ENCODE measurements around the gene CCDC102A. TPM values are rescaled to one million over a fixed set of nuclear protein-coding genes. Genes with fewer than 3 reads are reported as not detected.

Gene CCDC102A
- total RNA-seq, 4 donors from 2014 or later, result 13.1 to 34.9 (median 18.9) TPM

DNA sequence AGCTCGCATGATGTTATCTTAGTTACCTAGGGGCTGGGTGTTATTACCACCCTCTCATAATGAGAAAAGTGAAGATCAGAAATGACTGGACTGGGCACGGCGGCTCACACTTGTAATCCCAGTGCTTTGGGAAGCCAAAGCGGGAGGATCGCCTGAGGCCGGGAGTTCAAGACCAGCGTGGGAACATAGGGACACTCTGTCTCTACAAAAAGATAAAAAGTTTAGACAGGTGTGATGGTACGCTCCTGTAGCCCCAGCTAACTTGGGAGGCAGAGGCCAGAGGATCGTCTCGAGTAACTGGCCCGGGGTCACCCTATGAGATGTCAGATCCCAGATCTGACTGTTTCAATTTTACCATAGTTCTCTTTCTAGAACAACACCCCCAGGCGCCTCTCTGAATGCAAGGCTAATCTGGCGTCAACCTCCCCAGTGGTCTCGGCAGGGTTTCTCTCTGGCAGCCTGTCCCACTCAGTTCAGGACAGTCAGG is 1.9 kb upstream of the CCDC102A start:
- Histone ChIP-seq H3K4me1 (peaks cover 22 to 30% of the 10 kb centered on the region in 2 donors), H3K9me3 (no peaks in the 10 kb centered on the region), H3K27ac (no peak overlapping the region), H3K36me3 (no peaks in the 10 kb centered on the region), H3K4me3 (replicated peaks in 1 of 3) (no peak overlapping the region), H3K27me3 (no peaks in the 10 kb centered on the region)
- no peak for DNase-seq
- no peak for TF ChIP-seq POLR2A (IDR thresholded peaks at IDR 0.05)
- TF ChIP-seq, protein P1, sequence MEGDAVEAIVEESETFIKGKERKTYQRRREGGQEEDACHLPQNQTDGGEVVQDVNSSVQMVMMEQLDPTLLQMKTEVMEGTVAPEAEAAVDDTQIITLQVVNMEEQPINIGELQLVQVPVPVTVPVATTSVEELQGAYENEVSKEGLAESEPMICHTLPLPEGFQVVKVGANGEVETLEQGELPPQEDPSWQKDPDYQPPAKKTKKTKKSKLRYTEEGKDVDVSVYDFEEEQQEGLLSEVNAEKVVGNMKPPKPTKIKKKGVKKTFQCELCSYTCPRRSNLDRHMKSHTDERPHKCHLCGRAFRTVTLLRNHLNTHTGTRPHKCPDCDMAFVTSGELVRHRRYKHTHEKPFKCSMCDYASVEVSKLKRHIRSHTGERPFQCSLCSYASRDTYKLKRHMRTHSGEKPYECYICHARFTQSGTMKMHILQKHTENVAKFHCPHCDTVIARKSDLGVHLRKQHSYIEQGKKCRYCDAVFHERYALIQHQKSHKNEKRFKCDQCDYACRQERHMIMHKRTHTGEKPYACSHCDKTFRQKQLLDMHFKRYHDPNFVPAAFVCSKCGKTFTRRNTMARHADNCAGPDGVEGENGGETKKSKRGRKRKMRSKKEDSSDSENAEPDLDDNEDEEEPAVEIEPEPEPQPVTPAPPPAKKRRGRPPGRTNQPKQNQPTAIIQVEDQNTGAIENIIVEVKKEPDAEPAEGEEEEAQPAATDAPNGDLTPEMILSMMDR (IDR thresholded peaks at IDR 0.05), result no peak
- 83 to 86% methylated on average over 14 of the region's 14 CpGs for WGBS, 2 donors
- intact Hi-C loops (cut with DNase I), result no loop called here

DNA sequence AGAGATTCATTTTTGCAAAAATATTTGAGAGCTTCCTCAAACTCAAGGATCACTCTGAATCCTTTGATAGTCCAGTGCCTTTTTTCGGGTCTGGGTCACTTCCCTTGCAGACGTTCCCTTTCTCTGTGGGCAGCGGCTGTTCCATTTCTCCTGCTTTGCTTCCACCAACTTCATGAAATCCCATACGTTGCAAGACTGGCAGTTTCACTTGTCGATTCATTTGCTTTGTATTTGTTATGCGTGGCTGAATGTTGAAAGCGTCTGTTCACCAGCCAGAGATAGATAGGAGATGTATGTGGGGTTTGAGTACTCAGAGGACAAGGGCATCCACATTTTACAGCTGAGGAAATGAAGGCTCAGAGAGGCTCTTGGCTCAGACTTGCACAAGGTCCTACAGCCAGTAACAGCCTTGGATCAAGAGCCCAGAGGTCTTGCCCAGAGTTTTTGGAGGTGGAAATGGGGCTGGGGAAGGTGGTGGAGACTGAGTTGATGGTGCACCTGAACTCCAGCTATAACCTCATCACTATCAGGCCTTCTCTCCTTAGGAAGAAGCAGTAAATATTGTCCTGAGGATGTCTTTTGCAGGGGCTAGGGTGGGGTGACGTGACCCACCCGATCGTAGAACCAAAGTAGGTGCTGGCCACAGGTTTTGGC is 1.3 kb upstream of the CCDC102A start:
- DNase-seq, result no peak

DNA sequence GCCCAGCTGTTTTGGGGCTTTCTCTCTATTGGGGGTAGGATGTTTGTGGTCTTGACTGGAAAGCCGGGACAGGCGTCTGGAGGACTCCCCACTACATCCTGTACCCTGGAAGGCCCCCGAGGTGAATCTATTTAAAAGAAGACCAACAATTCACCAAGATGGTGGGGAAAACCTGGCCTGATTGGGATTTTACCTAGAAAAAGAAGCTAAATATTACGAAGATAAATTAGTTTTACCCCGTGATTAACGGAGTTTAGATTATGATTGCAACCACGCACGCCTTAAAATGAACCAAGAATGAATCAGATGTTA is 779 bp upstream of the CCDC102A start:
- Histone ChIP-seq H3K27me3 (no peaks in the 10 kb centered on the region), H3K27ac (no peak overlapping the region), H3K9me3 (no peaks in the 10 kb centered on the region), H3K4me3 (replicated peaks in 1 of 3) (peak overlapping the region in 1 of 3 donors; percentile 82), H3K36me3 (no peaks in the 10 kb centered on the region), H3K4me1 (peaks cover 29 to 41% of the 10 kb centered on the region in 2 donors)
- DNase-seq, result no peak
- intact Hi-C loops (cut with DNase I), result no loop called here
- TF ChIP-seq, protein P1 (IDR thresholded peaks at IDR 0.05), result no peak
- no peak for TF ChIP-seq POLR2A (IDR thresholded peaks at IDR 0.05)
- 44 to 45% methylated on average over 8 of the region's 8 CpGs for WGBS, 2 donors

More for the DNA sequence above, 1.3 kb upstream of the CCDC102A start:
- H3K4me3 ChIP-seq (replicated peaks in 1 of 3), result no peak overlapping the region
- no peak overlapping the region for H3K27ac ChIP-seq
- H3K4me1 ChIP-seq, result peaks cover 28 to 36% of the 10 kb centered on the region in 2 donors
- WGBS, 2 donors, result 71 to 81% methylated on average over 10 of the region's 10 CpGs
- no peak for TF ChIP-seq POLR2A (IDR thresholded peaks at IDR 0.05)
- TF ChIP-seq, protein P1 (IDR thresholded peaks at IDR 0.05), result no peak
- intact Hi-C loops (cut with DNase I), result no loop called here
- H3K27me3 ChIP-seq, result no peaks in the 10 kb centered on the region
- H3K36me3 ChIP-seq, result no peaks in the 10 kb centered on the region
- H3K9me3 ChIP-seq, result no peaks in the 10 kb centered on the region

DNA sequence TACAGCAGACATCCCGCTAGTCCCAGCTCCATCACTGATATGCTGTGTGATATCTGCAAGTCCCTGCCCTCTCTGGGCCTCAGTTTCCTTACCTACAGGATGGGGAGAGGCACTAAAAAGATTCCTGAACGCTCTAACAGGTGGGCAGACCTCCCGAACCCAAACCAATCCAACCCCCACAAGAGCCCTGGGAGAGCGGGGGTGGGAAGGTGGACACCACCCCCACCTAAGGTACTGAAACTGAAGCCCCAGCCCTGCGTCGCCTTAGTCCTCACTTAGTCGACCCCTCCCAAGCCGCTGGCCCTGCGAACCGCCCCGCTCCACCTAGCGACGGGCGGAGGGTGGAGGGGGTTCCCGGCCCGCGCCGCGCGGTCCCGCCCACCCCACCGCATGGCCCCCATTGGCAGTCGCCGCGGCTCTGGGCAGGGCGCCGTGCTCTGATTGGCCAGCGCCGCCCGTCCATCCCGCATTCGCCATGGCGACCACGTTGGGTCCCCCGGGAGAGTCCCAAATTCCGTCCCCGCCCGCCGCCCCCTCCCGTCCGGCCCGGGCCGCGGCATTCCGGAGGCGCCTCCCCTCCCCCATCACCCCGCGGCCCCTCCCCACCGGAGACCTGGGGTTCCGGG is 578 bp downstream of the CCDC102A start:
- H3K9me3 ChIP-seq, result no peaks in the 10 kb centered on the region
- no peaks in the 10 kb centered on the region for H3K36me3 ChIP-seq
- DNase-seq, result peak; percentile 96 to 97
- H3K4me3 ChIP-seq (replicated peaks in 1 of 3), result peak overlapping the region; percentile 66 to 91 (median 82)
- H3K4me1 ChIP-seq, result peaks cover 29 to 43% of the 10 kb centered on the region in 2 donors
- WGBS, 2 donors, result 6 to 20% methylated on average over 1 to 5 of the region's 50 CpGs
- H3K27me3 ChIP-seq, result no peaks in the 10 kb centered on the region
- TF ChIP-seq POLR2A (IDR thresholded peaks at IDR 0.05), result no peak
- TF ChIP-seq, protein P1 (IDR thresholded peaks at IDR 0.05), result peak in 2 of 6 experiments; percentile 9 to 16
- intact Hi-C loops (cut with DNase I), result no loop called here
- H3K27ac ChIP-seq, result peak overlapping the region; percentile 85 to 94 (median 86)

Data from thyroid gland (tissue), 4 donors.